SK-N-SH (cell line): ENCODE data around the gene BRAF. TPM values are rescaled to one million over a fixed set of nuclear protein-coding genes. Genes with fewer than 3 reads are reported as not detected.

ENCODE experiments used
- CTCF ChIA-PET: fragments of 300-600, 350-600 bp; formaldehyde crosslinking; extraction: SDS; loops from one replicate; lab custom pipeline; 2021; lab: Yijun Ruan, JAX
- POLR2A ChIA-PET: fragments of 350-600 bp; sonication (Branson Sonifier 250); formaldehyde crosslinking; extraction: SDS; loops from one replicate; lab custom pipeline; 2020; ENCODE audit warnings: antibody characterized with exemption, inconsistent platforms; lab: Yijun Ruan, JAX
- DNase-seq: peaks from one replicate; pipeline ENCODE4 v3.0.0; 2012
- H2AFZ ChIP-seq: fragments of 200-600 bp; sonication (generic); 2 replicates; pipeline ENCODE4 v1.8.1; 2016; ENCODE audit warnings: antibody characterized with exemption, mild to moderate bottlenecking, low read depth
- H3F3A ChIP-seq: fragments of 200-600 bp; sonication (generic); replicated peaks from 2 replicates; pipeline ENCODE3; 2016; ENCODE audit warnings: antibody characterized with exemption, mild to moderate bottlenecking; ENCODE audit not compliant: insufficient read depth
- H3K27ac ChIP-seq, 2 experiments: fragments of 200-500 bp in 1 of 2; fragments of 200-600 bp in 1 of 2; sonication (Bioruptor generic) in 1 of 2; sonication (generic), shearing (Covaris generic) in 1 of 2; 2 replicates each; pipeline versions ENCODE4 v1.5.1 to v1.6.1; 2014 to 2016; ENCODE audit warnings: low read depth in 2 of 2, inconsistent platforms in 1 of 2, low read length in 1 of 2, mild to moderate bottlenecking in 1 of 2, mixed read lengths in 1 of 2
- H3K27me3 ChIP-seq: fragments of 200-600 bp; sonication (generic), shearing (Covaris generic); 2 replicates; pipeline ENCODE4 v1.6.1; 2016; ENCODE audit warnings: mixed run types; ENCODE audit not compliant: insufficient read depth
- H3K36me3 ChIP-seq, 2 experiments: fragments of 200-500 bp in 1 of 2; fragments of 200-600 bp in 1 of 2; sonication (Bioruptor generic) in 1 of 2; sonication (generic) in 1 of 2; replicated peaks in 1 of 2; 2 replicates each; pipeline versions ENCODE3 to v1.5.1; 2014 to 2016; ENCODE audit warnings: low read length in 1 of 2, mild to moderate bottlenecking in 1 of 2; ENCODE audit not compliant: insufficient read depth in 2 of 2, control insufficient read depth in 1 of 2
- H3K4me1 ChIP-seq, 2 experiments: fragments of 200-500 bp in 1 of 2; fragments of 200-600 bp in 1 of 2; sonication (Bioruptor generic) in 1 of 2; sonication (generic), shearing (Covaris generic) in 1 of 2; 2 replicates each; pipeline versions ENCODE4 v1.5.1 to v1.6.1; 2014 to 2016; ENCODE audit warnings: low read depth in 1 of 2, low read length in 1 of 2, mixed run types in 1 of 2; ENCODE audit not compliant: insufficient read depth in 2 of 2, control insufficient read depth in 1 of 2
- H3K4me2 ChIP-seq: fragments of 200-600 bp; sonication (generic), shearing (Covaris generic); 2 replicates; pipeline ENCODE4 v1.6.1; 2017; ENCODE audit warnings: mixed run types
- H3K4me3 ChIP-seq, 2 experiments: fragments of 200-500 bp in 1 of 2; fragments of 200-600 bp in 1 of 2; sonication (Bioruptor generic) in 1 of 2; sonication (generic), shearing (Covaris generic) in 1 of 2; 2 replicates each; pipeline versions ENCODE4 v1.5.1 to v1.8.1; 2014 to 2016; ENCODE audit warnings: low read depth in 2 of 2, inconsistent platforms in 1 of 2, low read length in 1 of 2, mild to moderate bottlenecking in 1 of 2, mixed read lengths in 1 of 2, moderate library complexity in 1 of 2
- H3K79me2 ChIP-seq: fragments of 200-600 bp; sonication (generic); 2 replicates; pipeline ENCODE4 v1.8.1; 2017; ENCODE audit warnings: mild to moderate bottlenecking; ENCODE audit not compliant: insufficient read depth
- H3K9ac ChIP-seq: fragments of 200-600 bp; sonication (generic); 2 replicates; pipeline ENCODE4 v1.6.1; 2017; ENCODE audit warnings: mixed run types
- H3K9me2 ChIP-seq: fragments of 200-600 bp; sonication (generic); 2 replicates; pipeline ENCODE4 v1.6.1; 2017; ENCODE audit warnings: mixed run types
- H3K9me3 ChIP-seq: fragments of 200-600 bp; sonication (generic); 2 replicates; pipeline ENCODE4 v1.6.1; 2017; ENCODE audit warnings: mixed run types, mild to moderate bottlenecking, moderate library complexity
- H4K20me1 ChIP-seq: fragments of 200-600 bp; sonication (generic); 2 replicates; pipeline ENCODE4 v1.6.1; 2017; ENCODE audit warnings: mild to moderate bottlenecking, mixed run types; ENCODE audit not compliant: insufficient read depth
- CHD2 ChIP-seq: fragments of 150-350 bp; IDR thresholded peaks from 2 replicates; pipeline ENCODE4 v1.6.1; 2018; ENCODE audit warnings: low read length; ENCODE audit not compliant: partially characterized antibody
- CTCF ChIP-seq: fragments of 200-600 bp; sonication (generic); IDR thresholded peaks from 2 replicates; pipeline ENCODE4 v1.6.1; 2017; ENCODE audit warnings: antibody characterized with exemption, mild to moderate bottlenecking, moderate library complexity
- ELF1 ChIP-seq: IDR thresholded peaks from 2 replicates; pipeline ENCODE4 v1.4.0; 2012
- EP300 ChIP-seq, 2 experiments: IDR thresholded peaks; 2 replicates each; pipeline versions ENCODE4 v1.4.0 to v1.6.1; 2012; ENCODE audit warnings: borderline replicate concordance in 1 of 2, low read depth in 1 of 2, low read length in 1 of 2
- EZH2phosphoT487 ChIP-seq: fragments of 200-600 bp; sonication (generic); IDR thresholded peaks from 2 replicates; pipeline ENCODE4 v1.6.1; 2017; ENCODE audit warnings: low read depth, mixed run types, mild to moderate bottlenecking, antibody characterized with exemption, moderate library complexity, borderline replicate concordance
- MXI1 ChIP-seq: IDR thresholded peaks from 2 replicates; pipeline ENCODE4 v1.6.1; 2012; ENCODE audit warnings: mild to moderate bottlenecking, low read depth, low read length, improper control_type of control experiment
- NRF1 ChIP-seq: IDR thresholded peaks from 2 replicates; pipeline ENCODE4 v1.6.1; 2012; ENCODE audit warnings: low read depth, mild to moderate bottlenecking, low read length
- PBX3 ChIP-seq: IDR thresholded peaks from 2 replicates; pipeline ENCODE4; 2012
- POLR2AphosphoS5 ChIP-seq: IDR thresholded peaks from 2 replicates; pipeline ENCODE4 v1.6.1; 2012; ENCODE audit warnings: low read depth, low read length
- RAD21 ChIP-seq: IDR thresholded peaks from 2 replicates; pipeline ENCODE4 v1.6.1; 2012; ENCODE audit warnings: mild to moderate bottlenecking, low read length
- RCOR1 ChIP-seq: fragments of 150-350 bp; IDR thresholded peaks from 2 replicates; pipeline ENCODE4 v1.6.1; 2017; ENCODE audit warnings: antibody characterized with exemption, low read length
- RXRA ChIP-seq: IDR thresholded peaks from 2 replicates; pipeline ENCODE4 v1.4.0; 2012; ENCODE audit warnings: low read depth, mild to moderate bottlenecking, borderline replicate concordance
- SMC3 ChIP-seq: IDR thresholded peaks from 2 replicates; pipeline ENCODE4 v1.6.1; 2012; ENCODE audit warnings: low read depth, low read length, improper control_type of control experiment
- TAF1 ChIP-seq: IDR thresholded peaks from 2 replicates; pipeline ENCODE4 v1.6.1; 2012; ENCODE audit warnings: low read depth, mild to moderate bottlenecking, low read length, moderate library complexity, borderline replicate concordance
- TCF12 ChIP-seq: IDR thresholded peaks from 2 replicates; pipeline ENCODE4 v1.4.0; 2012
- USF1 ChIP-seq: IDR thresholded peaks from 2 replicates; pipeline ENCODE4 v1.4.0; 2012; ENCODE audit warnings: low read depth, borderline replicate concordance
- USF2 ChIP-seq: fragments of 150-350 bp; IDR thresholded peaks from 2 replicates; pipeline ENCODE4 v1.6.1; 2017; ENCODE audit warnings: antibody characterized with exemption, low read length, low read depth, borderline replicate concordance
- WGBS: methylation state at CpG from one replicate; pipeline ENCODE4 v1.1.6; 2017; ENCODE audit warnings: low lambda C conversion rate; 5-methylcytosine and 5-hydroxymethylcytosine counted together
- polyA plus RNA-seq, 3 experiments: library from polyadenylated mRNA; depleted of rRNA; stranded (reverse); fragments of >200 nt; gene quantifications; 2 replicates each; pipeline ENCODE4 v1.2.3, GENCODE V29; 2012

BRAF gene
- polyA plus RNA-seq, 1 of the 3 experiments (the other 2 are of a cell fraction): 5.2 TPM

GRCh38 chr7:140778568-140778967 lies 146.2 kb downstream of the BRAF start:
- POLR2A ChIA-PET: no interaction called here
- WGBS: 92% methylated on average over 1 of the region's 1 CpG

GRCh38 chr7:140774371-140774770 lies 150.4 kb downstream of the BRAF start:
- no peak for DNase-seq
- no peaks in the 10 kb centered on the region for H3K27me3 ChIP-seq
- H4K20me1 ChIP-seq: no peaks in the 10 kb centered on the region
- H3K36me3 ChIP-seq: peaks cover 48 to 56% of the 10 kb centered on the region in 2 experiments
- no peak overlapping the region for H3K27ac ChIP-seq
- ChIA-PET POLR2A (no interaction called here), CTCF (interaction anchor here (1.0 to 1.1 kb wide), 3 partner anchors 15 to 121 kb away, joined by 3 read pairs; no protein-coding TSS in a partner anchor)
- no peaks in the 10 kb centered on the region for H3K4me1 ChIP-seq
- no peaks in the 10 kb centered on the region for H3K9me2 ChIP-seq
- H3K4me2 ChIP-seq: no peak overlapping the region
- no peak overlapping the region for H3K9ac ChIP-seq
- no peaks in the 10 kb centered on the region for H3K9me3 ChIP-seq
- 88% methylated on average over 4 of the region's 4 CpGs for WGBS
- peaks cover 5% of the 10 kb centered on the region for H3F3A ChIP-seq
- no peak overlapping the region for H2AFZ ChIP-seq
- no peak overlapping the region for H3K4me3 ChIP-seq
- H3K79me2 ChIP-seq: no peaks in the 10 kb centered on the region; the same call in 1 of the 2 replicates
- TF ChIP-seq MXI1: no peak
- no peak for TF ChIP-seq CHD2
- no peak for TF ChIP-seq EP300 (IDR thresholded peaks at IDR 0.05; ENCODE audit: borderline replicate concordance in 1 of 2, low read depth in 1 of 2, low read length in 1 of 2)
- no peak for TF ChIP-seq TAF1
- no peak for TF ChIP-seq USF1
- TF ChIP-seq SMC3: no peak
- TF ChIP-seq RXRA: no peak
- TF ChIP-seq USF2: no peak
- TF ChIP-seq CTCF: no peak
- TF ChIP-seq RCOR1: no peak
- no peak for TF ChIP-seq EZH2phosphoT487
- TF ChIP-seq NRF1: no peak
- no peak for TF ChIP-seq POLR2AphosphoS5

More at GRCh38 chr7:140778568-140778967, 146.2 kb downstream of the BRAF start:
- H3K9ac ChIP-seq: no peak overlapping the region
- TF ChIP-seq ELF1: no peak
- TF ChIP-seq RAD21: no peak
- TF ChIP-seq PBX3: no peak
- TF ChIP-seq NRF1: no peak
- no peak for TF ChIP-seq USF1
- no peak for TF ChIP-seq CHD2
- no peak for TF ChIP-seq TCF12
- no peak overlapping the region for H3K4me3 ChIP-seq
- no peaks in the 10 kb centered on the region for H3K27me3 ChIP-seq
- H3F3A ChIP-seq: peaks cover 5% of the 10 kb centered on the region
- H3K4me1 ChIP-seq: no peaks in the 10 kb centered on the region
- peaks cover 59 to 64% of the 10 kb centered on the region in 2 experiments for H3K36me3 ChIP-seq
- no peaks in the 10 kb centered on the region for H3K9me3 ChIP-seq
- DNase-seq: no peak
- CTCF ChIA-PET: no interaction called here
- no peaks in the 10 kb centered on the region; the same call in 1 of the 2 replicates for H3K79me2 ChIP-seq
- no peak overlapping the region for H2AFZ ChIP-seq
- no peak overlapping the region for H3K27ac ChIP-seq
- H3K4me2 ChIP-seq: no peak overlapping the region
- H3K9me2 ChIP-seq: no peaks in the 10 kb centered on the region
- no peaks in the 10 kb centered on the region for H4K20me1 ChIP-seq
